ENCODE results near the gene LSM14B.

GRCh38 chr20:62105592-62105991, 16.7 kb upstream of the LSM14B start:
- no peak for TF ChIP-seq POLR2A (IDR thresholded peaks at IDR 0.05)
- TF ChIP-seq, protein P1, sequence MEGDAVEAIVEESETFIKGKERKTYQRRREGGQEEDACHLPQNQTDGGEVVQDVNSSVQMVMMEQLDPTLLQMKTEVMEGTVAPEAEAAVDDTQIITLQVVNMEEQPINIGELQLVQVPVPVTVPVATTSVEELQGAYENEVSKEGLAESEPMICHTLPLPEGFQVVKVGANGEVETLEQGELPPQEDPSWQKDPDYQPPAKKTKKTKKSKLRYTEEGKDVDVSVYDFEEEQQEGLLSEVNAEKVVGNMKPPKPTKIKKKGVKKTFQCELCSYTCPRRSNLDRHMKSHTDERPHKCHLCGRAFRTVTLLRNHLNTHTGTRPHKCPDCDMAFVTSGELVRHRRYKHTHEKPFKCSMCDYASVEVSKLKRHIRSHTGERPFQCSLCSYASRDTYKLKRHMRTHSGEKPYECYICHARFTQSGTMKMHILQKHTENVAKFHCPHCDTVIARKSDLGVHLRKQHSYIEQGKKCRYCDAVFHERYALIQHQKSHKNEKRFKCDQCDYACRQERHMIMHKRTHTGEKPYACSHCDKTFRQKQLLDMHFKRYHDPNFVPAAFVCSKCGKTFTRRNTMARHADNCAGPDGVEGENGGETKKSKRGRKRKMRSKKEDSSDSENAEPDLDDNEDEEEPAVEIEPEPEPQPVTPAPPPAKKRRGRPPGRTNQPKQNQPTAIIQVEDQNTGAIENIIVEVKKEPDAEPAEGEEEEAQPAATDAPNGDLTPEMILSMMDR (IDR thresholded peaks at IDR 0.05): no peak

All from uterus (tissue), 2 donors.